HCT116 (cell line): ENCODE measurements around the gene DPYSL5.

ENCODE experiments used
- CEBPB ChIP-seq: IDR thresholded peaks from 2 replicates; pipeline ENCODE4 v1.6.1; 2012; ENCODE audit warnings: low read depth
- ELF1 ChIP-seq: IDR thresholded peaks from 2 replicates; pipeline ENCODE4 v1.6.1; 2012; ENCODE audit warnings: low read depth, borderline replicate concordance
- POLR2A ChIP-seq: IDR thresholded peaks from 2 replicates; pipeline ENCODE4 v1.7.0; 2011; ENCODE audit warnings: borderline replicate concordance; ENCODE audit not compliant: insufficient read depth, insufficient read length; ENCODE audit errors: extremely low read depth
- POLR2AphosphoS5 ChIP-seq: IDR thresholded peaks from 2 replicates; pipeline ENCODE4 v1.6.1; 2011; ENCODE audit warnings: mild to moderate bottlenecking, low read depth, low read length, moderate library complexity
- RAD21 ChIP-seq: IDR thresholded peaks from 2 replicates; pipeline ENCODE4 v1.6.1; 2012; ENCODE audit warnings: low read depth, mild to moderate bottlenecking
- SIN3A ChIP-seq: IDR thresholded peaks from 2 replicates; pipeline ENCODE4 v1.6.1; 2012; ENCODE audit warnings: low read depth
- SP1 ChIP-seq: IDR thresholded peaks from 2 replicates; pipeline ENCODE4 v1.6.1; 2012; ENCODE audit warnings: low read depth
- TCF7L2 ChIP-seq: IDR thresholded peaks from 2 replicates; pipeline ENCODE4 v1.7.0; 2011; ENCODE audit warnings: borderline replicate concordance, inconsistent platforms; ENCODE audit not compliant: insufficient read depth, insufficient read length; ENCODE audit errors: extremely low read depth
- TF ChIP-seq, protein P1 (sequence below), 3 experiments: fragments of 200-600 bp in 1 of 3; sonication (generic) in 1 of 3; IDR thresholded peaks in 2 of 3; conservative IDR thresholded peaks in 1 of 3; 2 replicates each; pipeline ENCODE4 v1.5.1; 2012 to 2017; ENCODE audit warnings: low read depth in 2 of 3, low read length in 2 of 3, antibody characterized with exemption in 1 of 3, borderline replicate concordance in 1 of 3, control low read depth in 1 of 3, mild to moderate bottlenecking in 1 of 3, mixed read lengths in 1 of 3, mixed run types in 1 of 3, moderate library complexity in 1 of 3; ENCODE audit not compliant: insufficient read depth in 1 of 3
- TF ChIP-seq, protein P2 (sequence below): IDR thresholded peaks from 2 replicates; pipeline ENCODE4 v1.6.1; 2012
- TF ChIP-seq, protein P3 (sequence below): IDR thresholded peaks from 2 replicates; pipeline ENCODE4 v1.6.1; 2012; ENCODE audit warnings: low read depth
- TF ChIP-seq, protein P4 (sequence below): IDR thresholded peaks from 2 replicates; pipeline ENCODE4 v1.6.1; 2011; ENCODE audit warnings: mild to moderate bottlenecking, low read length, moderate library complexity; ENCODE audit not compliant: insufficient replicate concordance; ENCODE audit errors: extremely low read depth

DNA sequence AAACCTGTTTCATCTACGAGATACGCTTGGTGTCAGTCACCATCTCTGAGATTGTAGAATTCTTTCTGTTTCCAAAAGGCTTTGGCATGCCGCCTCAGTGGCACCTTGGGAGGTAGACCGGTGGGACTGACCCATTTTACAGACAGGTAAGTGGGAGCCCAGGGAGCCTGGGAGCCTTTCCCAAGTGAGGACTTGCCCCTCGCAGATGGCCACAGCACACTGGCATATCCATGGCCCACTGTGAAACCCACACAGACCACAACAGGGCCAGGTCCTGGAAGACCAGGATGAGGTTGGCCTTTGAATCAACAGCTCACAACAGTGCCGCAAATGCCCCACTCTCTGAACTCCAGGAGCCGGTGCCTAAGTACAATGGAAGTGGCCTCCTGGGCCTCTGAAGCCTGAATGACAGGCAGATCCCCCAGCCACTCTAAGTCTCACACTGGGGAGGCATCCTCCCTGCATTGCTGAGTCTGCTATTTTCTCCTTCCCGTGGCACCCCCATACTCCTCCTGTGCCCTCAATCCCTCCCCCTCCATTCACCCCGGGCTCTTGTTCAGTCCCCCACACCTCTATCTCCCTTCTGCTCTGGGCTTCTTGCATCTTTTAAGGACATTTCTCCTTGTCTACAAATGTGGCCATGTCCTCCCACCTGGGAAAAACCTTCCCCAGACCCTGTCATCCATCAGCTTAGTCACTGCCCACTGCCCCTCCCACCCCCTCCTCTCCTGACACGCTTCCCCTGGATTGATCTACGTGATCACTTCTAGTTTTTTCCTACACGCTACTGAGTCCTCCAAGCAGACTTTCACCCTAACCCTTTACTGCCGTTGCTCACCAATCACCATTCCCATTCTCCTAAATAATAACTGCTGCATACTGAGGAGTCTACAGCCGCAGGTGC is 35.9 kb upstream of the DPYSL5 start:
- TF ChIP-seq POLR2AphosphoS5 (no peak), POLR2A (no peak), SP1 (no peak), RAD21 (no peak), CEBPB (no peak), ELF1 (no peak), SIN3A (no peak), TCF7L2 (no peak)
- TF ChIP-seq, protein P1, sequence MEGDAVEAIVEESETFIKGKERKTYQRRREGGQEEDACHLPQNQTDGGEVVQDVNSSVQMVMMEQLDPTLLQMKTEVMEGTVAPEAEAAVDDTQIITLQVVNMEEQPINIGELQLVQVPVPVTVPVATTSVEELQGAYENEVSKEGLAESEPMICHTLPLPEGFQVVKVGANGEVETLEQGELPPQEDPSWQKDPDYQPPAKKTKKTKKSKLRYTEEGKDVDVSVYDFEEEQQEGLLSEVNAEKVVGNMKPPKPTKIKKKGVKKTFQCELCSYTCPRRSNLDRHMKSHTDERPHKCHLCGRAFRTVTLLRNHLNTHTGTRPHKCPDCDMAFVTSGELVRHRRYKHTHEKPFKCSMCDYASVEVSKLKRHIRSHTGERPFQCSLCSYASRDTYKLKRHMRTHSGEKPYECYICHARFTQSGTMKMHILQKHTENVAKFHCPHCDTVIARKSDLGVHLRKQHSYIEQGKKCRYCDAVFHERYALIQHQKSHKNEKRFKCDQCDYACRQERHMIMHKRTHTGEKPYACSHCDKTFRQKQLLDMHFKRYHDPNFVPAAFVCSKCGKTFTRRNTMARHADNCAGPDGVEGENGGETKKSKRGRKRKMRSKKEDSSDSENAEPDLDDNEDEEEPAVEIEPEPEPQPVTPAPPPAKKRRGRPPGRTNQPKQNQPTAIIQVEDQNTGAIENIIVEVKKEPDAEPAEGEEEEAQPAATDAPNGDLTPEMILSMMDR (IDR thresholded peaks at IDR 0.05 in 2 of 3, conservative IDR thresholded peaks at IDR 0.05 in 1 of 3; ENCODE audit: borderline replicate concordance in 1 of 3, insufficient read depth in 1 of 3, low read depth in 2 of 3, low read length in 2 of 3) = no peak
- TF ChIP-seq, protein P2, sequence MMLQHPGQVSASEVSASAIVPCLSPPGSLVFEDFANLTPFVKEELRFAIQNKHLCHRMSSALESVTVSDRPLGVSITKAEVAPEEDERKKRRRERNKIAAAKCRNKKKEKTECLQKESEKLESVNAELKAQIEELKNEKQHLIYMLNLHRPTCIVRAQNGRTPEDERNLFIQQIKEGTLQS = no peak
- TF ChIP-seq, protein P3, sequence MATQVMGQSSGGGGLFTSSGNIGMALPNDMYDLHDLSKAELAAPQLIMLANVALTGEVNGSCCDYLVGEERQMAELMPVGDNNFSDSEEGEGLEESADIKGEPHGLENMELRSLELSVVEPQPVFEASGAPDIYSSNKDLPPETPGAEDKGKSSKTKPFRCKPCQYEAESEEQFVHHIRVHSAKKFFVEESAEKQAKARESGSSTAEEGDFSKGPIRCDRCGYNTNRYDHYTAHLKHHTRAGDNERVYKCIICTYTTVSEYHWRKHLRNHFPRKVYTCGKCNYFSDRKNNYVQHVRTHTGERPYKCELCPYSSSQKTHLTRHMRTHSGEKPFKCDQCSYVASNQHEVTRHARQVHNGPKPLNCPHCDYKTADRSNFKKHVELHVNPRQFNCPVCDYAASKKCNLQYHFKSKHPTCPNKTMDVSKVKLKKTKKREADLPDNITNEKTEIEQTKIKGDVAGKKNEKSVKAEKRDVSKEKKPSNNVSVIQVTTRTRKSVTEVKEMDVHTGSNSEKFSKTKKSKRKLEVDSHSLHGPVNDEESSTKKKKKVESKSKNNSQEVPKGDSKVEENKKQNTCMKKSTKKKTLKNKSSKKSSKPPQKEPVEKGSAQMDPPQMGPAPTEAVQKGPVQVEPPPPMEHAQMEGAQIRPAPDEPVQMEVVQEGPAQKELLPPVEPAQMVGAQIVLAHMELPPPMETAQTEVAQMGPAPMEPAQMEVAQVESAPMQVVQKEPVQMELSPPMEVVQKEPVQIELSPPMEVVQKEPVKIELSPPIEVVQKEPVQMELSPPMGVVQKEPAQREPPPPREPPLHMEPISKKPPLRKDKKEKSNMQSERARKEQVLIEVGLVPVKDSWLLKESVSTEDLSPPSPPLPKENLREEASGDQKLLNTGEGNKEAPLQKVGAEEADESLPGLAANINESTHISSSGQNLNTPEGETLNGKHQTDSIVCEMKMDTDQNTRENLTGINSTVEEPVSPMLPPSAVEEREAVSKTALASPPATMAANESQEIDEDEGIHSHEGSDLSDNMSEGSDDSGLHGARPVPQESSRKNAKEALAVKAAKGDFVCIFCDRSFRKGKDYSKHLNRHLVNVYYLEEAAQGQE = no peak
- TF ChIP-seq, protein P4, sequence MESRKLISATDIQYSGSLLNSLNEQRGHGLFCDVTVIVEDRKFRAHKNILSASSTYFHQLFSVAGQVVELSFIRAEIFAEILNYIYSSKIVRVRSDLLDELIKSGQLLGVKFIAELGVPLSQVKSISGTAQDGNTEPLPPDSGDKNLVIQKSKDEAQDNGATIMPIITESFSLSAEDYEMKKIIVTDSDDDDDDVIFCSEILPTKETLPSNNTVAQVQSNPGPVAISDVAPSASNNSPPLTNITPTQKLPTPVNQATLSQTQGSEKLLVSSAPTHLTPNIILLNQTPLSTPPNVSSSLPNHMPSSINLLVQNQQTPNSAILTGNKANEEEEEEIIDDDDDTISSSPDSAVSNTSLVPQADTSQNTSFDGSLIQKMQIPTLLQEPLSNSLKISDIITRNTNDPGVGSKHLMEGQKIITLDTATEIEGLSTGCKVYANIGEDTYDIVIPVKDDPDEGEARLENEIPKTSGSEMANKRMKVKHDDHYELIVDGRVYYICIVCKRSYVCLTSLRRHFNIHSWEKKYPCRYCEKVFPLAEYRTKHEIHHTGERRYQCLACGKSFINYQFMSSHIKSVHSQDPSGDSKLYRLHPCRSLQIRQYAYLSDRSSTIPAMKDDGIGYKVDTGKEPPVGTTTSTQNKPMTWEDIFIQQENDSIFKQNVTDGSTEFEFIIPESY = no peak
